SW 1271 (cell line): ENCODE results near the gene ZNF563.
"Not testable (repeated sequence)": the region's sequence is repeated elsewhere in the genome, so short reads cannot be mapped to it uniquely, and the experiment has no call there.

Experiments
- DNase-seq, 2 experiments: peaks; one replicate each; lab custom pipeline; 2025; lab: John Stamatoyannopoulos, UW

ZNF563 gene

GRCh38 chr19:12333162-12334159, at the start of gene ZNF563:
Gene ZNF563, minus strand, starts transcription at chr19:12333633. Its CDS starts 151 bp downstream, at chr19:12333482.
- DNase-seq, result peak; percentile 84 to 94

- no peak for DNase-seq
These were observed 47.0 kb upstream of the ZNF563 start for GRCh38 chr19:12380444-12380737.

- no peak for DNase-seq
These were observed 46.5 kb upstream of the ZNF563 start for GRCh38 chr19:12379732-12380443.

GRCh38 chr19:12374026-12374425, 40.6 kb upstream of the ZNF563 start:
- no peak for DNase-seq

- DNase-seq, result peak; percentile 95 to 96
These were observed 32.1 kb upstream of the ZNF563 start, which contains the start of gene ZNF442 for GRCh38 chr19:12365236-12366162. Gene ZNF442, minus strand, starts transcription at chr19:12365683. Its CDS starts 2,052 bp downstream, at chr19:12363631.

- no peak for DNase-seq
These were observed 31.2 kb upstream of the ZNF563 start for GRCh38 chr19:12364391-12365235.

- DNase-seq, result not testable (repeated sequence)
These were observed 28.8 kb upstream of the ZNF563 start for GRCh38 chr19:12362236-12362635.

- DNase-seq, result no peak
These were observed 19.9 kb upstream of the ZNF563 start for GRCh38 chr19:12353375-12353774.

GRCh38 chr19:12350890-12351197, 17.4 kb upstream of the ZNF563 start:
- DNase-seq, result no peak

- no peak for DNase-seq
These were observed 16.9 kb upstream of the ZNF563 start for GRCh38 chr19:12350185-12350889.

- no peak for DNase-seq
These were observed 13.5 kb upstream of the ZNF563 start for GRCh38 chr19:12346896-12347295.

GRCh38 chr19:12345197-12345596, 11.8 kb upstream of the ZNF563 start:
- no peak for DNase-seq

- no peak for DNase-seq
These were observed 2.1 kb downstream of the ZNF563 start for GRCh38 chr19:12331211-12331941.

GRCh38 chr19:12330340-12330739, 3.1 kb downstream of the ZNF563 start:
- no peak for DNase-seq

- no peak for DNase-seq
These were observed 7.7 kb downstream of the ZNF563 start for GRCh38 chr19:12325690-12326089.

GRCh38 chr19:12318782-12319413, 14.5 kb downstream of the ZNF563 start:
- DNase-seq, result no peak

GRCh38 chr19:12314553-12314952, 18.9 kb downstream of the ZNF563 start:
- DNase-seq, result no peak

GRCh38 chr19:12308891-12309290, 24.5 kb downstream of the ZNF563 start:
- not testable (repeated sequence) for DNase-seq

- DNase-seq, result no peak
These were observed 38.2 kb downstream of the ZNF563 start for GRCh38 chr19:12295191-12295590.
